SIG-M5 (cell line): Measurements from ENCODE around the gene DBX1.

Experiments used
- DNase-seq: peaks from one replicate; lab custom pipeline; 2025; lab: John Stamatoyannopoulos, UW

DBX1 gene

GRCh38 chr11:20120134-20120925 lies 39.9 kb downstream of the DBX1 start:
- DNase-seq: no peak

- no peak for DNase-seq
Measured at GRCh38 chr11:20119315-20119714, 41.0 kb downstream of the DBX1 start.

- no peak for DNase-seq
Measured at GRCh38 chr11:20118209-20118608, 42.1 kb downstream of the DBX1 start.

GRCh38 chr11:20117291-20117690 lies 43.0 kb downstream of the DBX1 start:
- no peak for DNase-seq

- DNase-seq: no peak
Measured at GRCh38 chr11:20116825-20117224, 43.5 kb downstream of the DBX1 start.

- DNase-seq: no peak
Measured at GRCh38 chr11:20114588-20114987, 45.7 kb downstream of the DBX1 start.

- no peak for DNase-seq
Measured at GRCh38 chr11:20113149-20113438, 47.2 kb downstream of the DBX1 start.

- no peak for DNase-seq
Measured at GRCh38 chr11:20112291-20113148, 47.8 kb downstream of the DBX1 start.

GRCh38 chr11:20111871-20112270 lies 48.4 kb downstream of the DBX1 start:
- DNase-seq: no peak

- DNase-seq: no peak
Measured at GRCh38 chr11:20110908-20111669, 49.2 kb downstream of the DBX1 start.

GRCh38 chr11:20109731-20110445 lies 50.4 kb downstream of the DBX1 start:
- no peak for DNase-seq
